Measurements from ENCODE around the gene SKI.

SKI gene

DNA sequence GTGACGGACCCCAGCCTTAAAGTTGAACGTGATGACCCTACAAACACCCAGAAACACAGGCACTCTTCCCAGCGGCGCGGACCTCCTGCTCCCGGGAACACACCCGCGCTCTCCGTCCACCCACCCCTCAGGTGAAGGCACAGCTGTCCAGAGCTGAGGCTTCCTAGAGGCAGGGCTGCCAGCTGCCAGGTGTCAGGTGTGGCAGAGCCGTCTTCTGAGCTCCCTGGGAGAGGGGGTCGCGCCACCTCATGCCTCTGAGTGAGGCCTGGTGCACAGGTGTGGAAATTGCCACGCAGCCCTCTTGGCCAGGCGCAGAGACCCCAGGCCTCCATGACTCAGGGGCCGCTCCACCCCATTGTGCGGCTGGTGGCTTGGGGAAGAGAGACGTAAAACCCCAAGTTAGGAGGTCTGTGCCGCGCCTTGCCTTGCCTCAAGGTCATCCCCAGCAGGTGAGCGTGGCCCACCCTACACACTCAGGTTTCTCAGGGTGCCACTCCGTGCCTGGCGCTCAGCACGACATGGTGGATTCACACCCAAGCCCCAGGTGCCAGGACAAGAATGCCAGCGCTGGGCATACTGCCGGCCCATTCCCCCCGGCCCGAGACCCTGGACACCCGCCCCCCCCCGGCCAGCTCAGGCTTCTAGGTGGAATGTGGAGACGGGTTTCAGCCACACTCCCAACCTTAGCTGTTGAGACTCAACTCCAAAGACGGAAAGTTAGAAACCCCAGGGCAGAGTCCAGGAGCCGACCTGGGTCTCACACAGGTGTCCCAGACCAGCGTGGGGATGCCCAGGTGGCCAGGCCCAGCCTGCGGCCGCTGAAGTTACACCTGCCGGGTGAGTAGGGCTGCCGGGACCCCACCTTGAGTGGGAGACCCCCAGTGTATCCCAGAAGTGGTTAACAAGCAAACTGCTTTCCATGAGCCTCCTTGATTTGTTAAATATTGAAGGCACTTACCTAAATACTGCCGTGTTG is 42.0 kb upstream of the SKI start:
- WGBS, 2 experiments (ENCODE audit: insufficient coverage in 2 of 2): 95 to 97% methylated on average over 28 to 31 of the region's 38 CpGs
- peaks cover 10% of the 10 kb centered on the region for H3K4me1 ChIP-seq (ENCODE audit: control insufficient read depth, insufficient read depth, low read length, poor library complexity, severe bottlenecking)

DNA sequence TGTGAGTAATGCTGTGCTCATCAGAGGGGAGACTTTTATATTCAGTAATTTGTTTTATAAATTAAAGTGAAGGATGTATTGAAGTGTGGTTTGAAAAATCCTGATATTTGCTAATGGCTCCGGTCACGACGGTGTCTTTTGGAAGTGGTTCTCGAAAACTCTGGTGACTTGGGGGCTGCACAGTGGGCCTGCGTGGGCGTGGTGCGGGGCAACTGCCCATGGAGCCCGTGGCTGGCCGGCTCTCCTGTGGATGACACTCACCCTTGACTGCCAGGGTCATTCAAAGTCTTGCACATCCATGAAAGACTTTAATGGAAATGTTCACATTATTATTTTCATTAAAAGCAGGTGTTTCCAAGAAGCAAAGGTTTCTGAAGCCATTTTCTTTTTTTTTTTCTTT is 41.2 kb upstream of the SKI start:
- 95 to 97% methylated on average over 5 to 8 of the region's 9 CpGs for WGBS, 2 experiments (ENCODE audit: insufficient coverage in 2 of 2)
- Histone ChIP-seq H3K4me1 (ENCODE audit: control insufficient read depth, insufficient read depth, low read length, poor library complexity, severe bottlenecking) (peaks cover 10% of the 10 kb centered on the region), H3K27ac (ENCODE audit: low read depth, low read length, severe bottlenecking) (no peak overlapping the region), H3K36me3 (ENCODE audit: control insufficient read depth, insufficient read depth, low read length) (peaks cover 34% of the 10 kb centered on the region), H3K4me3 (ENCODE audit: extremely low read depth, insufficient read depth, low read length, poor library complexity, severe bottlenecking) (no peak overlapping the region), H3K9me3 (ENCODE audit: control insufficient read depth, low read length) (no peaks in the 10 kb centered on the region)

More for the DNA sequence above, 42.0 kb upstream of the SKI start:
- peaks cover 34% of the 10 kb centered on the region for H3K36me3 ChIP-seq (ENCODE audit: control insufficient read depth, insufficient read depth, low read length)
- H3K27ac ChIP-seq (ENCODE audit: low read depth, low read length, severe bottlenecking): no peak overlapping the region
- no peaks in the 10 kb centered on the region for H3K9me3 ChIP-seq (ENCODE audit: control insufficient read depth, low read length)
- no peak overlapping the region for H3K4me3 ChIP-seq (ENCODE audit: extremely low read depth, insufficient read depth, low read length, poor library complexity, severe bottlenecking)

DNA sequence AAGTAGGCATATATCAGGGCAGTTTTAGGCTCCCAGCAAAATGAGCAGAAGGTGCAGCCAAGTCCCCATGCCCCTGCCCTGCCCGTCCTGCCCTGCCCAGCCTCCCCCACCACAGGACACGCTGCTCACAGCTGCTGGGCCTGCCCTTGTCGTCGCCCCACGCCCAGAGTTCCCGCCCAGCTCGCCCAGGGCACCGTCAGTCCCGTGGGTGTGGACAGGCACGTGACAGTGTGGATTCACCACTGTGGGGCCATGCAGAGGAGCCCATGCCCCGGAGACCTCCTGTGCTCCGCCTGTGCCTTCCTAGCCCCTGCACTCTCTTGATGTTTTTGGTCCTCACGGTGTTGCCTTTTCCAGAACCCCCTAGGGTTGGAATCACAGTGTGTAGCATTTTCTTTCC is 40.5 kb upstream of the SKI start:
- Histone ChIP-seq H3K27ac (ENCODE audit: low read depth, low read length, severe bottlenecking) (no peak overlapping the region), H3K36me3 (ENCODE audit: control insufficient read depth, insufficient read depth, low read length) (peaks cover 40% of the 10 kb centered on the region), H3K9me3 (ENCODE audit: control insufficient read depth, low read length) (no peaks in the 10 kb centered on the region), H3K4me3 (ENCODE audit: extremely low read depth, insufficient read depth, low read length, poor library complexity, severe bottlenecking) (no peak overlapping the region), H3K4me1 (ENCODE audit: control insufficient read depth, insufficient read depth, low read length, poor library complexity, severe bottlenecking) (peaks cover 14% of the 10 kb centered on the region)
- WGBS, 2 experiments (ENCODE audit: insufficient coverage in 2 of 2): 92 to 95% methylated on average over 12 to 13 of the region's 13 CpGs

DNA sequence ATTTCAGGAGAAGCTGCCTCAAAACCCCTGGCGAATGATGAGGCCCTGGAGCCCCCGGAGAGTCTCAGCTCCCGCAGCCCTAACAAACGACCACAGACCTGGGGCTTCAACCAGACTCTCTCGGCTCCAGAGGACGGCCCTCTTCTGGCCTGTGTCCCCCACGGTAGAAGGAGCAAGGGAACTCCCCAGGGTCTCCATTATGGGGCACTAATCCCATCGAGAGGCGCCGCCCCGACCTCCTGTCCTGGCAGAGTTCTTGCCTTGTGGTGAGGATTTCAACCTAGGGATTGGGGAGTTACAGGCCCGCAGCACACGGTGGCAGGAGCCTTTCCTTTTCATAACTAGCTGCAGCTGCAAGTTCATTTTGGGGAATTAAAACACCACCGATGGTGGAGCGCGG is 39.8 kb upstream of the SKI start:
- H3K4me1 ChIP-seq (ENCODE audit: control insufficient read depth, insufficient read depth, low read length, poor library complexity, severe bottlenecking): peaks cover 19% of the 10 kb centered on the region
- no peaks in the 10 kb centered on the region for H3K9me3 ChIP-seq (ENCODE audit: control insufficient read depth, low read length)
- peaks cover 44% of the 10 kb centered on the region for H3K36me3 ChIP-seq (ENCODE audit: control insufficient read depth, insufficient read depth, low read length)
- H3K4me3 ChIP-seq (ENCODE audit: extremely low read depth, insufficient read depth, low read length, poor library complexity, severe bottlenecking): no peak overlapping the region
- WGBS, 2 experiments (ENCODE audit: insufficient coverage in 2 of 2): 95 to 99% methylated on average over 15 to 16 of the region's 16 CpGs
- H3K27ac ChIP-seq (ENCODE audit: low read depth, low read length, severe bottlenecking): no peak overlapping the region

GRCh38 chr1:2189459-2190425 is 38.4 kb upstream of the SKI start:
- H3K4me3 ChIP-seq (ENCODE audit: extremely low read depth, insufficient read depth, low read length, poor library complexity, severe bottlenecking): peak overlapping the region; percentile 19
- H3K27ac ChIP-seq (ENCODE audit: low read depth, low read length, severe bottlenecking): peak overlapping the region; percentile 84
- WGBS, 2 experiments (ENCODE audit: insufficient coverage in 2 of 2): 35 to 42% methylated on average over 55 to 60 of the region's 65 CpGs
- H3K4me1 ChIP-seq (ENCODE audit: control insufficient read depth, insufficient read depth, low read length, poor library complexity, severe bottlenecking): peaks cover 26% of the 10 kb centered on the region
- H3K36me3 ChIP-seq (ENCODE audit: control insufficient read depth, insufficient read depth, low read length): peaks cover 35% of the 10 kb centered on the region
- H3K9me3 ChIP-seq (ENCODE audit: control insufficient read depth, low read length): no peaks in the 10 kb centered on the region

- H3K27ac ChIP-seq (ENCODE audit: low read depth, low read length, severe bottlenecking): no peak overlapping the region
- H3K36me3 ChIP-seq (ENCODE audit: control insufficient read depth, insufficient read depth, low read length): peaks cover 29% of the 10 kb centered on the region
- H3K9me3 ChIP-seq (ENCODE audit: control insufficient read depth, low read length): no peaks in the 10 kb centered on the region
- WGBS, 2 experiments (ENCODE audit: insufficient coverage in 2 of 2): 95 to 97% methylated on average over 18 to 19 of the region's 19 CpGs
- peaks cover 26% of the 10 kb centered on the region for H3K4me1 ChIP-seq (ENCODE audit: control insufficient read depth, insufficient read depth, low read length, poor library complexity, severe bottlenecking)
- no peak overlapping the region for H3K4me3 ChIP-seq (ENCODE audit: extremely low read depth, insufficient read depth, low read length, poor library complexity, severe bottlenecking)
These were observed 37.6 kb upstream of the SKI start for GRCh38 chr1:2190491-2190976.

GRCh38 chr1:2192031-2192995 is 35.8 kb upstream of the SKI start:
- H3K9me3 ChIP-seq (ENCODE audit: control insufficient read depth, low read length): no peaks in the 10 kb centered on the region
- H3K4me3 ChIP-seq (ENCODE audit: extremely low read depth, insufficient read depth, low read length, poor library complexity, severe bottlenecking): no peak overlapping the region
- H3K4me1 ChIP-seq (ENCODE audit: control insufficient read depth, insufficient read depth, low read length, poor library complexity, severe bottlenecking): peaks cover 26% of the 10 kb centered on the region
- peak overlapping the region; percentile 16 for H3K27ac ChIP-seq (ENCODE audit: low read depth, low read length, severe bottlenecking)
- 96 to 97% methylated on average over 27 to 28 of the region's 30 CpGs for WGBS, 2 experiments (ENCODE audit: insufficient coverage in 2 of 2)
- H3K36me3 ChIP-seq (ENCODE audit: control insufficient read depth, insufficient read depth, low read length): peaks cover 24% of the 10 kb centered on the region

DNA sequence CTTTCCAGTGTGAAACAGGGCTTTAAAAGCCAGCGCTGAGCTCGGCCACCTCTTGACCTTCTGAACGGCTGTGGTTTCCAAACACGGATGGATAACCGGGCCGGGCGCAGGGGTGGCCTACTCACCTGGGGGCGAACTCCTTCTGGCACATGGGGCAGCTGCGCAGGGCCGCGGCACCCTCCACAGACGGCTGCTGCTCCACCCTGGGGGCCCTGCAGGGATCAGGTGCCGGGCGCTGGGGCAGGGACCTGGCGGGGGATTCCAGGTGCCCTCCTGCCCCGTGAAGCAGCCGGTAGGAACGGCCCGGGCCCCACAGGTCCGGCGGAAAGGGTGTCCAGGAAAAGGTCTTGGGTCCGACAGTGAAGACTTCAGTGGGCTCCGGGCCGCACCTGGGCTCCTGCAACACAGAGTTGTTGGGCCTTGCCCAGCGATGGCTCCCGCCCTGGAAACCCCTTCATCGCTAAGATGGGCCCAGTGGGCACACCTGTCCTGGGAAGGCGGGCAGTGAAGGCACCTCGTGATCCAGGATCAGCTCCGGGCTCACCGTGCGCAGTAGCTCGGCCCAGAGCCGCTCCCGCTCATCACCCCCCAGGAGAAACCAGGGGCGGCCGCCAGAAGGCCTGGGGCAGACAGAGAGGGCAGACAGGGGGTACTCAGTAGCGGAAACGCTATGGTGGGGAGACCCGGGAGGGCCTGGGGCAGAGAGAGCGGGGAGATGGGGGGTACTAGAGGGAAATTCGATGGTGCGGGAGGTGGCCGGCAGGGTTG is 34.4 kb upstream of the SKI start:
- H3K4me3 ChIP-seq (ENCODE audit: extremely low read depth, insufficient read depth, low read length, poor library complexity, severe bottlenecking): peak overlapping the region; percentile 46
- WGBS, 2 experiments (ENCODE audit: insufficient coverage in 2 of 2): 76% methylated on average over 31 to 39 of the region's 44 CpGs
- no peak overlapping the region for H3K27ac ChIP-seq (ENCODE audit: low read depth, low read length, severe bottlenecking)
- H3K9me3 ChIP-seq (ENCODE audit: control insufficient read depth, low read length): no peaks in the 10 kb centered on the region
- H3K36me3 ChIP-seq (ENCODE audit: control insufficient read depth, insufficient read depth, low read length): peaks cover 14% of the 10 kb centered on the region
- peaks cover 26% of the 10 kb centered on the region for H3K4me1 ChIP-seq (ENCODE audit: control insufficient read depth, insufficient read depth, low read length, poor library complexity, severe bottlenecking)

DNA sequence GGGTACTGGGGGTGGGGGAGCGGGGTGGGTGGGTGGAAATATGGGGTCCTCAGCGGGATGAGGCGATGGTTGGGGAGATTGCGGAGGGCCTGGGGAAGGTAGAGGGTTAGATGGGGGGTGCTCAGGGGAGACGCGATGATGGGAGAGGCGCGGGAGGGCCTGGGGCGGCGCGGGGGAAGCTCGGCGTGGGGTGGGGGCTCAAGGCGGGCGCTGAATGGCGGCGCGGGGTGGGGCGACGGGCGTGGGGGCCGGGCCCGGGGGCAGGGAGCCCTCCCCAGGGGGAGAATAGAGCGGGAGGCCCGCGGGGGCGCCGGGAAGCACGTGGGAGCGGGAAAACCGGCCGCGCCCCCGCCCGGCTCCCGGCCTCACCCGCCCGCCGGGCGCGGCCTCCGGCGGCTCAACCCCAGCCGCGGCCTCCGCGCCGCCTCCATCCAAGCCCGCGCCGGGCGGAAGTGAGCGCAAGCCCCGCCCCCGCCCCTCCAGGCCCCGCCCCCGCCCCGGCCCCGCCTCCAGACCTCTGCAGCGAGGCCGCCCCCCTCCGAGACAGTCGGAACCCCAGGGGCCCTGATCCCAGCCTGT is 33.7 kb upstream of the SKI start, which contains the start of gene FAAP20:
FAAP20 (minus strand) TSS at position 454 of the 579 bp plus-strand sequence; CDS start at position 431, 23 bp downstream.
- Histone ChIP-seq H3K4me1 (ENCODE audit: control insufficient read depth, insufficient read depth, low read length, poor library complexity, severe bottlenecking) (peaks cover 27% of the 10 kb centered on the region), H3K4me3 (ENCODE audit: extremely low read depth, insufficient read depth, low read length, poor library complexity, severe bottlenecking) (peak within 1 kb of the TSS; percentile 54), H3K9me3 (ENCODE audit: control insufficient read depth, low read length) (no peaks in the 10 kb centered on the region), H3K27ac (ENCODE audit: low read depth, low read length, severe bottlenecking) (peak within 1 kb of the TSS; percentile 85), H3K36me3 (ENCODE audit: control insufficient read depth, insufficient read depth, low read length) (peaks cover 11% of the 10 kb centered on the region)
- 2 to 3% methylated on average over 10 to 13 of the region's 63 CpGs for WGBS, 2 experiments (ENCODE audit: insufficient coverage in 2 of 2)

Data from mesodermal cell (in vitro differentiated cells).